SH-SY5Y (cell line): ENCODE results near the gene BTG4.

Experiments
- GATA2 ChIP-seq: IDR thresholded peaks from 2 replicates; pipeline ENCODE4 v1.6.1; 2011; ENCODE audit warnings: mild to moderate bottlenecking, low read depth, low read length
- GATA3 ChIP-seq: IDR thresholded peaks from 2 replicates; pipeline ENCODE4 v1.6.1; 2011; ENCODE audit warnings: low read depth, mild to moderate bottlenecking, low read length, moderate library complexity

BTG4 gene

GRCh38 chr11:111526501-111526900 lies 14.3 kb upstream of the BTG4 start:
- TF ChIP-seq GATA2, result no peak
- TF ChIP-seq GATA3, result no peak

GRCh38 chr11:111525456-111525855 lies 13.3 kb upstream of the BTG4 start:
- TF ChIP-seq GATA3, result no peak
- TF ChIP-seq GATA2, result no peak

- TF ChIP-seq GATA2 (no peak), GATA3 (no peak)
These were observed 11.9 kb upstream of the BTG4 start for GRCh38 chr11:111524056-111524455.

GRCh38 chr11:111523343-111523742 lies 11.2 kb upstream of the BTG4 start:
- TF ChIP-seq GATA3 (no peak), GATA2 (no peak)

- TF ChIP-seq GATA3 (no peak), GATA2 (no peak)
These were observed 10.2 kb upstream of the BTG4 start for GRCh38 chr11:111522426-111522825.

- no peak for TF ChIP-seq GATA3
- no peak for TF ChIP-seq GATA2
These were observed 8.9 kb upstream of the BTG4 start for GRCh38 chr11:111521135-111521534.

GRCh38 chr11:111520560-111520959 lies 8.4 kb upstream of the BTG4 start:
- TF ChIP-seq GATA3 (no peak), GATA2 (no peak)

- no peak for TF ChIP-seq GATA3
- no peak for TF ChIP-seq GATA2
These were observed 6.5 kb upstream of the BTG4 start for GRCh38 chr11:111518668-111519067.

- TF ChIP-seq GATA2, result no peak
- no peak for TF ChIP-seq GATA3
These were observed 3.4 kb upstream of the BTG4 start for GRCh38 chr11:111515591-111515990.

GRCh38 chr11:111514216-111515031 lies 2.2 kb upstream of the BTG4 start, which contains the start of gene HOATZ:
Gene HOATZ, plus strand, starts transcription at chr11:111514778. Its CDS starts 7 bp downstream, at chr11:111514785.
- no peak for TF ChIP-seq GATA2
- no peak for TF ChIP-seq GATA3

GRCh38 chr11:111513240-111513605 lies 1.0 kb upstream of the BTG4 start:
- TF ChIP-seq GATA3 (no peak), GATA2 (no peak)

- no peak for TF ChIP-seq GATA2
- TF ChIP-seq GATA3, result no peak
These were observed 1.9 kb downstream of the BTG4 start for GRCh38 chr11:111510311-111510710.

- TF ChIP-seq GATA2, result no peak
- no peak for TF ChIP-seq GATA3
These were observed 9.6 kb downstream of the BTG4 start for GRCh38 chr11:111502611-111503010.

GRCh38 chr11:111500481-111500880 lies 11.7 kb downstream of the BTG4 start:
- TF ChIP-seq GATA2, result no peak
- TF ChIP-seq GATA3, result no peak

- TF ChIP-seq GATA3, result no peak
- no peak for TF ChIP-seq GATA2
These were observed 12.7 kb downstream of the BTG4 start for GRCh38 chr11:111499483-111499882.

GRCh38 chr11:111494040-111494439 lies 18.1 kb downstream of the BTG4 start:
- TF ChIP-seq GATA3 (no peak), GATA2 (no peak)

GRCh38 chr11:111490496-111490895 lies 21.7 kb downstream of the BTG4 start:
- TF ChIP-seq GATA2, result no peak
- no peak for TF ChIP-seq GATA3
